Neural cell (in vitro differentiated cells): ENCODE results near the gene ACE. TPM values are rescaled to one million over a fixed set of nuclear protein-coding genes. Genes with fewer than 3 reads are reported as not detected.

Experiments used
- H2AFZ ChIP-seq: fragments of 200-600, 300-800 bp; sonication (generic), shearing (Covaris generic); 2 replicates; pipeline ENCODE4 v1.6.0; 2014; ENCODE audit warnings: low read depth, mild to moderate bottlenecking, antibody characterized with exemption, low read length, moderate library complexity
- H3F3A ChIP-seq: fragments of 200-600 bp; shearing (Covaris generic); 2 replicates; pipeline ENCODE4 v1.6.1; 2016; ENCODE audit warnings: mild to moderate bottlenecking, moderate library complexity, mixed read lengths, antibody characterized with exemption, low read length; ENCODE audit not compliant: insufficient read depth, poor library complexity, severe bottlenecking
- H3K27ac ChIP-seq: fragments of 200-600, 300-800 bp; sonication (generic), shearing (Covaris generic); 2 replicates; pipeline ENCODE4 v1.5.1; 2014; ENCODE audit warnings: mild to moderate bottlenecking, low read length, moderate library complexity
- H3K27me3 ChIP-seq: fragments of 300-800, 200-600 bp; sonication (generic), shearing (Covaris generic); 2 replicates; pipeline ENCODE4 v1.6.0; 2014; ENCODE audit warnings: mild to moderate bottlenecking, low read depth, low read length, moderate library complexity; ENCODE audit not compliant: insufficient read depth
- H3K36me3 ChIP-seq: fragments of 300-800, 200-600 bp; sonication (generic), shearing (Covaris generic); 2 replicates; pipeline ENCODE4 v1.5.1; 2014; ENCODE audit warnings: mild to moderate bottlenecking, antibody characterized with exemption, low read length, moderate library complexity; ENCODE audit not compliant: insufficient read depth
- H3K4me2 ChIP-seq: fragments of 300-800, 200-600 bp; sonication (generic), shearing (Covaris generic); 2 replicates; pipeline ENCODE4 v1.6.0; 2014; ENCODE audit warnings: mild to moderate bottlenecking, low read length
- H3K4me3 ChIP-seq: fragments of 300-800, 200-600 bp; sonication (generic), shearing (Covaris generic); 2 replicates; pipeline ENCODE4 v1.5.1; 2014; ENCODE audit warnings: mild to moderate bottlenecking, low read length, moderate library complexity
- H3K79me2 ChIP-seq: fragments of 200-600 bp; shearing (Covaris generic); replicated peaks from 2 replicates; pipeline ENCODE4 v1.6.0; 2014; ENCODE audit warnings: mild to moderate bottlenecking, low read length, moderate library complexity; ENCODE audit not compliant: insufficient read depth
- H3K9ac ChIP-seq: fragments of 300-800, 200-600 bp; sonication (generic), shearing (Covaris generic); 2 replicates; pipeline ENCODE4 v1.6.1; 2016; ENCODE audit warnings: mild to moderate bottlenecking, low read length, mixed read lengths
- H3K9me2 ChIP-seq: fragments of 200-600 bp; shearing (Covaris generic); 2 replicates; pipeline ENCODE4 v1.6.1; 2016; ENCODE audit warnings: mild to moderate bottlenecking, low read length, mixed read lengths; ENCODE audit not compliant: insufficient read depth
- H3K9me3 ChIP-seq: fragments of 200-600, 300-800 bp; sonication (generic), shearing (Covaris generic); 2 replicates; pipeline ENCODE4 v1.6.1; 2016; ENCODE audit warnings: mild to moderate bottlenecking, mixed run types, low read length, moderate library complexity, mixed read lengths
- H4K20me1 ChIP-seq: fragments of 200-600 bp; shearing (Covaris generic); 2 replicates; pipeline ENCODE4 v1.6.1; 2016; ENCODE audit warnings: mild to moderate bottlenecking, mixed run types; ENCODE audit not compliant: insufficient read depth
- EP300 ChIP-seq: fragments of 450-650 bp; conservative IDR thresholded peaks from 2 replicates; pipeline ENCODE4 v1.6.1; 2014; ENCODE audit warnings: antibody characterized with exemption, mild to moderate bottlenecking, moderate library complexity; ENCODE audit not compliant: poor library complexity, severe bottlenecking
- EZH2 ChIP-seq: fragments of 200-600, 300-800 bp; shearing (Covaris generic), sonication (generic); IDR thresholded peaks from 2 replicates; pipeline ENCODE4 v1.6.1; 2014; ENCODE audit warnings: antibody characterized with exemption, low read length, borderline replicate concordance, mild to moderate bottlenecking; ENCODE audit not compliant: insufficient read depth, poor library complexity, severe bottlenecking
- MXI1 ChIP-seq: fragments of 450-650 bp; conservative IDR thresholded peaks from 2 replicates; pipeline ENCODE4 v1.6.1; 2014; ENCODE audit warnings: antibody characterized with exemption, mild to moderate bottlenecking; ENCODE audit not compliant: poor library complexity, severe bottlenecking
- POLR2AphosphoS5 ChIP-seq: IDR thresholded peaks from 2 replicates; pipeline ENCODE4 v1.6.1; 2012
- RAD21 ChIP-seq: fragments of 450-650 bp; conservative IDR thresholded peaks from 2 replicates; pipeline ENCODE4 v1.6.1; 2014; ENCODE audit warnings: antibody characterized with exemption, mild to moderate bottlenecking, moderate library complexity
- SMC3 ChIP-seq: fragments of 450-650 bp; conservative IDR thresholded peaks from 2 replicates; pipeline ENCODE4 v1.6.1; 2014; ENCODE audit warnings: antibody characterized with exemption, mild to moderate bottlenecking, moderate library complexity; ENCODE audit not compliant: poor library complexity
- TAF1 ChIP-seq: IDR thresholded peaks from 2 replicates; pipeline ENCODE4 v1.6.1; 2012; ENCODE audit warnings: low read depth
- polyA plus RNA-seq: library from polyadenylated mRNA; depleted of rRNA; stranded (reverse); fragments of >200 nt; gene quantifications from 2 replicates; pipeline ENCODE4 v1.2.3, GENCODE V29; 2014
- TF ChIP-seq, protein P1 (sequence below): IDR thresholded peaks from 2 replicates; pipeline ENCODE4 v1.6.1; 2012; ENCODE audit warnings: borderline replicate concordance
- TF ChIP-seq, protein P2 (sequence below): fragments of 450-650 bp; IDR thresholded peaks from 2 replicates; pipeline ENCODE4 v1.5.1; 2014; ENCODE audit warnings: antibody characterized with exemption, mild to moderate bottlenecking, moderate library complexity; ENCODE audit not compliant: poor library complexity, severe bottlenecking

Gene ACE
- polyA plus RNA-seq, 1 donor from 2014 or later: 1.5 TPM

DNA sequence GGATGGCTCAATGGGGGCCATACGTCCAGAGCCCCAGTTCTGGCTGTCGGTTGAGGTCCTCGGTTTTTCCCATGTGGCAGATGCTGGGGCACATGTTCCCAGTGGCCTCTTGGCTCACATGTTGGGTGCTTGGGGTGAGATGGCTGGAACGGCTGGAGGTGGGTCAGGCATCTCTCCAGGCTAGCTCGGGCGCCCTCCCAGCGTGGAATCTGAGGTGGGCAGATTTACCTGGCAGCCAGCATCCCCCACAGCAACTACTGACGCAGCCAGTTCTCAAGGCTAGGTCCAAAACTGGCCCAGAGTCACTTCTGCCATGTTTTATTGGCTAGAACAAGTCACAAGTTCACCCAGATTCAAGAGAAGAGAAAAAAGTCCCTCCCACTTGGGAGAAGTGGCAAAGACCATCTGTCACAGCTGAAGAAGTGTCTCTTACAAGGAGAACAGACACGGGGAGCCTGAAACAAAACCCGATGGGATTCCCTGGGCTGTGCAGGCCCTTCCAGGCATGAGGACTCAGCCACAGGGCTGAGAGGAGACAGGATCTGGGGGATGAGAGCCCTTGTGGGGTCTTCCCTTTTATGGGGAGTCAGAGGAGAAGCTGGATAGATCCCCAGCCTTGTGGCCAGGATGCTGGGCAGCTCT, 15.2 kb downstream of the ACE start:
- Histone ChIP-seq H3K4me3 (no peak overlapping the region), H4K20me1 (no peaks in the 10 kb centered on the region), H2AFZ (no peak overlapping the region), H3K27me3 (no peaks in the 10 kb centered on the region), H3K9me3 (no peaks in the 10 kb centered on the region), H3K9ac (no peak overlapping the region), H3K4me2 (no peak overlapping the region), H3K79me2 (no peaks in the 10 kb centered on the region), H3K36me3 (no peaks in the 10 kb centered on the region), H3K9me2 (no peaks in the 10 kb centered on the region), H3F3A (no peaks in the 10 kb centered on the region), H3K27ac (no peak overlapping the region)
- no peak for TF ChIP-seq TAF1
- no peak for TF ChIP-seq RAD21
- no peak for TF ChIP-seq MXI1
- TF ChIP-seq, protein P1, sequence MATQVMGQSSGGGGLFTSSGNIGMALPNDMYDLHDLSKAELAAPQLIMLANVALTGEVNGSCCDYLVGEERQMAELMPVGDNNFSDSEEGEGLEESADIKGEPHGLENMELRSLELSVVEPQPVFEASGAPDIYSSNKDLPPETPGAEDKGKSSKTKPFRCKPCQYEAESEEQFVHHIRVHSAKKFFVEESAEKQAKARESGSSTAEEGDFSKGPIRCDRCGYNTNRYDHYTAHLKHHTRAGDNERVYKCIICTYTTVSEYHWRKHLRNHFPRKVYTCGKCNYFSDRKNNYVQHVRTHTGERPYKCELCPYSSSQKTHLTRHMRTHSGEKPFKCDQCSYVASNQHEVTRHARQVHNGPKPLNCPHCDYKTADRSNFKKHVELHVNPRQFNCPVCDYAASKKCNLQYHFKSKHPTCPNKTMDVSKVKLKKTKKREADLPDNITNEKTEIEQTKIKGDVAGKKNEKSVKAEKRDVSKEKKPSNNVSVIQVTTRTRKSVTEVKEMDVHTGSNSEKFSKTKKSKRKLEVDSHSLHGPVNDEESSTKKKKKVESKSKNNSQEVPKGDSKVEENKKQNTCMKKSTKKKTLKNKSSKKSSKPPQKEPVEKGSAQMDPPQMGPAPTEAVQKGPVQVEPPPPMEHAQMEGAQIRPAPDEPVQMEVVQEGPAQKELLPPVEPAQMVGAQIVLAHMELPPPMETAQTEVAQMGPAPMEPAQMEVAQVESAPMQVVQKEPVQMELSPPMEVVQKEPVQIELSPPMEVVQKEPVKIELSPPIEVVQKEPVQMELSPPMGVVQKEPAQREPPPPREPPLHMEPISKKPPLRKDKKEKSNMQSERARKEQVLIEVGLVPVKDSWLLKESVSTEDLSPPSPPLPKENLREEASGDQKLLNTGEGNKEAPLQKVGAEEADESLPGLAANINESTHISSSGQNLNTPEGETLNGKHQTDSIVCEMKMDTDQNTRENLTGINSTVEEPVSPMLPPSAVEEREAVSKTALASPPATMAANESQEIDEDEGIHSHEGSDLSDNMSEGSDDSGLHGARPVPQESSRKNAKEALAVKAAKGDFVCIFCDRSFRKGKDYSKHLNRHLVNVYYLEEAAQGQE: no peak
- TF ChIP-seq, protein P2, sequence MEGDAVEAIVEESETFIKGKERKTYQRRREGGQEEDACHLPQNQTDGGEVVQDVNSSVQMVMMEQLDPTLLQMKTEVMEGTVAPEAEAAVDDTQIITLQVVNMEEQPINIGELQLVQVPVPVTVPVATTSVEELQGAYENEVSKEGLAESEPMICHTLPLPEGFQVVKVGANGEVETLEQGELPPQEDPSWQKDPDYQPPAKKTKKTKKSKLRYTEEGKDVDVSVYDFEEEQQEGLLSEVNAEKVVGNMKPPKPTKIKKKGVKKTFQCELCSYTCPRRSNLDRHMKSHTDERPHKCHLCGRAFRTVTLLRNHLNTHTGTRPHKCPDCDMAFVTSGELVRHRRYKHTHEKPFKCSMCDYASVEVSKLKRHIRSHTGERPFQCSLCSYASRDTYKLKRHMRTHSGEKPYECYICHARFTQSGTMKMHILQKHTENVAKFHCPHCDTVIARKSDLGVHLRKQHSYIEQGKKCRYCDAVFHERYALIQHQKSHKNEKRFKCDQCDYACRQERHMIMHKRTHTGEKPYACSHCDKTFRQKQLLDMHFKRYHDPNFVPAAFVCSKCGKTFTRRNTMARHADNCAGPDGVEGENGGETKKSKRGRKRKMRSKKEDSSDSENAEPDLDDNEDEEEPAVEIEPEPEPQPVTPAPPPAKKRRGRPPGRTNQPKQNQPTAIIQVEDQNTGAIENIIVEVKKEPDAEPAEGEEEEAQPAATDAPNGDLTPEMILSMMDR: no peak
- no peak for TF ChIP-seq SMC3
- no peak for TF ChIP-seq POLR2AphosphoS5
- no peak for TF ChIP-seq EZH2
- no peak for TF ChIP-seq EP300

DNA sequence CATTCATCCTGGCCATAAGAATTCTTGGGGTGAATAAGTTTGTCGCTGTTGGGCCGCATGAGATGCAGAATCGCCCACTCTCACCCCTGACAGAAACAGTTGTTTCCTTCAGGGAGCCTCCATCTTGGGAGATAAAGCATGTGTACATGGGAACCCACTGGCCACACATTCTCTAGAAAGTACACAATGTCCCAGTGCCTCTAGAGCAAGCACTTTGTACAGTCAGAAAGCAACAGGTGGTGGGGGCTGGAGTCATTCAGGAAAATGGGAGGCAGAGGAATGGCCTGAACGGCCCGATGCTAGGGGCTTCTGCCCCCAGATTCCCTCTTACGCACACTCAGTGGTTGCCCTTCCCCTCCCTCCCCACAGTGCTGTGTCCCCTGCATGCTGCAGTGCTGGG, 16.1 kb downstream of the ACE start:
- H3K36me3 ChIP-seq: no peaks in the 10 kb centered on the region
- TF ChIP-seq EP300: no peak
- no peak for TF ChIP-seq EZH2
- TF ChIP-seq, protein P1: no peak
- TF ChIP-seq MXI1: no peak
- TF ChIP-seq SMC3: no peak
- TF ChIP-seq, protein P2: no peak
- TF ChIP-seq POLR2AphosphoS5: no peak

More for the DNA sequence above, 16.1 kb downstream of the ACE start:
- H3K27me3 ChIP-seq: no peaks in the 10 kb centered on the region
- H3K9ac ChIP-seq: no peak overlapping the region
- no peak overlapping the region for H2AFZ ChIP-seq
- no peak overlapping the region for H3K4me2 ChIP-seq
- no peak overlapping the region for H3K4me3 ChIP-seq
- no peaks in the 10 kb centered on the region for H3K9me2 ChIP-seq
- H3K27ac ChIP-seq: no peak overlapping the region
- H4K20me1 ChIP-seq: no peaks in the 10 kb centered on the region
- H3K9me3 ChIP-seq: no peaks in the 10 kb centered on the region
- no peaks in the 10 kb centered on the region for H3F3A ChIP-seq
- H3K79me2 ChIP-seq: no peaks in the 10 kb centered on the region
